ENCODE measurements around the gene ORM2. TPM values are rescaled to one million over a fixed set of nuclear protein-coding genes. Genes with fewer than 3 reads are reported as not detected.

The ORM2 gene
- total RNA-seq, 1 donor from 2014 or later: not detected

- no peak for DNase-seq (ENCODE audit: low read depth)
- no peak for TF ChIP-seq CTCF (conservative IDR thresholded peaks at IDR 0.05; ENCODE audit: low read depth, low read length)
- no peak overlapping the region for H3K4me3 ChIP-seq (ENCODE audit: low read depth, low read length)
These were observed 33.3 kb upstream of the ORM2 start for GRCh38 chr9:114296338-114296737.

- no peak for TF ChIP-seq CTCF (conservative IDR thresholded peaks at IDR 0.05; ENCODE audit: low read depth, low read length)
- no peak overlapping the region for H3K4me3 ChIP-seq (ENCODE audit: low read depth, low read length)
- no peak for DNase-seq (ENCODE audit: low read depth)
These were observed 30.1 kb upstream of the ORM2 start for GRCh38 chr9:114299286-114300152.

GRCh38 chr9:114300153-114300845 is 29.4 kb upstream of the ORM2 start:
- DNase-seq (ENCODE audit: low read depth): no peak
- H3K4me3 ChIP-seq (ENCODE audit: low read depth, low read length): no peak overlapping the region
- no peak for TF ChIP-seq CTCF (conservative IDR thresholded peaks at IDR 0.05; ENCODE audit: low read depth, low read length)

- no peak for DNase-seq (ENCODE audit: low read depth)
- TF ChIP-seq CTCF (conservative IDR thresholded peaks at IDR 0.05; ENCODE audit: low read depth, low read length): no peak
These were observed 28.5 kb upstream of the ORM2 start for GRCh38 chr9:114300846-114301797.

GRCh38 chr9:114301798-114302565 is 27.7 kb upstream of the ORM2 start:
- TF ChIP-seq CTCF (conservative IDR thresholded peaks at IDR 0.05; ENCODE audit: low read depth, low read length): no peak
- DNase-seq (ENCODE audit: low read depth): no peak
- H3K4me3 ChIP-seq (ENCODE audit: low read depth, low read length): no peak overlapping the region

More at GRCh38 chr9:114300846-114301797, 28.5 kb upstream of the ORM2 start:
- H3K4me3 ChIP-seq (ENCODE audit: low read depth, low read length): no peak overlapping the region

- no peak for TF ChIP-seq CTCF (conservative IDR thresholded peaks at IDR 0.05; ENCODE audit: low read depth, low read length)
- DNase-seq (ENCODE audit: low read depth): no peak
- no peak overlapping the region for H3K4me3 ChIP-seq (ENCODE audit: low read depth, low read length)
These were observed 26.9 kb upstream of the ORM2 start for GRCh38 chr9:114302727-114303126.
